HG02852 (cell line): Measurements from ENCODE around the gene SLC35F6.
"Not testable (repeated sequence)": the region's sequence is repeated elsewhere in the genome, so short reads cannot be mapped to it uniquely, and the experiment has no call there.

Experiments
- ATAC-seq: cut with Tn5 transposase; IDR thresholded peaks from one replicate; pipeline ENCODE4 v1.9.1; 2021; ENCODE audit warnings: mild to moderate bottlenecking, moderate library complexity; ENCODE audit not compliant: unreplicated experiment

The SLC35F6 gene

DNA sequence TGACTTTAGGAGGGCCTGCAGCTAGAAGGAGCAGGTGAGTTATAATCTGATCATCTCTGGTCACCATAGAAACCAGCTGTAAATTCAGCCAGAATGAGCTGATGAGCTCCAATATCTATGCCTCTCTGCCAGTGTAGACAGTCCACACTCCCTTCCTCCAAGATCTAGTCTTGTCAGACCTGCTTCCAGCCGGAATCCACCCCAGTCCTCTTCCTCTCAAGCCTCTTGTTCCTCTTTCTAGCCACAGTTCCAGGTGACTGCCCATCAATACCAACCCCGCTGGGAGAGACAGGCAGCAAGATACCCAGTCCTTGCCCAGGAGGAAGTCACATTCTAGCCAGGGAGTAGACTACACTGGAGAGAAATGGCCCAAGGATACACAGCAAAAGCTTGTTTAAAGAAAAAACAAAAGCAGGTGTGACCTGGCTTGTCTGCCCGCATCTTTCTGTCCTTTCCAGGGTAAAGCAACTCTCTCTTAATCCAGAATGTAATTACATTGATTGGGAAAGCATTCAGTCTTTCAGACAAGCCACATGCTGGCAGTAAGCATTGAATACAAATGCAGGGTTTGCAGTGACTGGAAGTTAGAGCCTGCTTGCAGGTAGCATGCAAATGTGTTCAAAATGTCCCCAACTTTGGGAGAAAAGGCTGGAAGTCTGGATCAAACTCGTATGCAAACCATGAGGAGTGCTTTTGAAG is 9.0 kb upstream of the SLC35F6 start:
- no peak for ATAC-seq

DNA sequence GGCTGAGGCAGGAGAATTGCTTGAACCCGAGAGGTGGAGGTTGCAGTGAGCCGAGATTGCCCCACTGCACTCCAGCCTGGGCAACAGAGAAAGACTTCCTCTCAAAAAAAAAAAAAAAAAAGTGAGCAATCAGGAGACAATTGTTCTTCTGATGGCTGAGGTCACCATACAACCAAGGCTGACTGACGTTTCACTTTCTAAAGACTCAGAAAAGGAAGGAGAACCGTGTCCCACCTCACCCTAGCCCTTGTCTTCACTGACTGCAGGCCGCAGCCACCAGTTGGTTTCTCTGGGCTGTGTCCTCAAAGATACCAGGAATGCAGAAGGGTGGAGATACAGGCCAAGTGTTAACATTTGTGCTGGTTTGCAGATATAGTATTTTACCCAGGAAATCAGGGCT is 7.7 kb upstream of the SLC35F6 start:
- no peak for ATAC-seq

DNA sequence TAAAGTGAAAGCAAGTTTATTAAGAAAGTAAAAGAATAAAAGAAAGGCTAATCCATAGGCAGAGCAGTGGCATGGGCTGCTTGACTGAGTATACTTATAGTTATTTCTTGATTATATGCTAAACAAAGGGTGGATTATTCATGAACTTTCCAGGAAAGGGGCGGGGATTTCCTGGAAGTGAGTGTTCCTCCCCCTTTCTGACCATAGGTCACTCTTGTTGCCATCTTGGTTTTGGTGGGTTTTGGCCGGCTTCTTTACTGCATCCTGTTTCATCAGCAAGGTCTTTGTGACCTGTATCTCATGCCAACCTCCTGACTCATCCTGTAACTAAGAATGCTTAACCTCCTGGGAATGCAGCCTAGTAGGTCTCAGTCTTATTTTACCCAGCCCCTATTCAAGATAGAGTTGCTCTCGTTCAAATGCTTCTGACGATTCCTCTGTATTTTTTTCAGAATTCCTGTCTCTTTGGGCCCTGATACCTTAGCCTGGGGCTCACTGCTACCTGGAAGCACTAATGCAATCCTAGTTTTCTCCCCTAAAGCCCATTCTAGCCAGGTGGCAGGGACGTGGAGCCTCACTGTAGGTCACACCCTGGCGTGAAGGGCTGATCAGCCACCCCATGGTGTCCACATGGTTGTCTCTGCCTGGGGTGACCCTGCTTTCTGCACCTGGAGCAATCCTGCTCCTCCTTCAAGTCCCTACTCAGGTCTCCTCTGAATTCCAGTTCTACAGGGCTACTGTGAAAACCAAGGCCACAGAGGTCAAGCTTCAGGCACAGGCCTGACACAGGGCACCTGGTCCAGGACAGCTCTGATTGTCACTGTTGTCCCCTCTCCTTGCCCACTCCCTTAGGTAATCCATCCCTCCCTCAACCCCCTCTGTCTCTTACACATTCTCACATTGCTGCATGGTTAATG is 6.0 kb upstream of the SLC35F6 start:
- no peak for ATAC-seq

DNA sequence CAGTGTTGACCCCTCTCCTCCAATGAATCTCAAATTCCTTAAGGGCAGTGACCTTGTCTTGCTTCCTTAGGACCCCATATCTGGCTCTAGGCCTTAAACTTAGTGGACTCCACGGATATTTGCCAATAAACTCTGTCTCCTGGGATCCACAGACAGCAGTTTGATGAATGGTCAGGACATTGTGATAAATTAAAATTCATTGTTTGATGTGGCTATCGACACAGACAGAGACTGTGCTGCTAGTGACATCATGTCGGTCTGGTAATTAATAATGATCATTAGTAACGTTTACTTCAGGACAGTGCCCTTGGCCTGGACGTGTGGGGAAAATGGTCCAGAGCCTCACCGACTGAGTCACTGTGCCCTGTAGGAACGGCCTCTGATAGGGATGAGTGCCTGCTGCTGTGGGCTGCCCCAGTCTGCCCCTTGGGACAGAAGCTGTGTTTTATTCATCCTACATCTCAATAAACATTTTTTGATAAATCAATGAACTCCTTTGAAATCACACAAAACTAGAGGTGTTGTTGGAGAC is 5.2 kb upstream of the SLC35F6 start:
- no peak for ATAC-seq

DNA sequence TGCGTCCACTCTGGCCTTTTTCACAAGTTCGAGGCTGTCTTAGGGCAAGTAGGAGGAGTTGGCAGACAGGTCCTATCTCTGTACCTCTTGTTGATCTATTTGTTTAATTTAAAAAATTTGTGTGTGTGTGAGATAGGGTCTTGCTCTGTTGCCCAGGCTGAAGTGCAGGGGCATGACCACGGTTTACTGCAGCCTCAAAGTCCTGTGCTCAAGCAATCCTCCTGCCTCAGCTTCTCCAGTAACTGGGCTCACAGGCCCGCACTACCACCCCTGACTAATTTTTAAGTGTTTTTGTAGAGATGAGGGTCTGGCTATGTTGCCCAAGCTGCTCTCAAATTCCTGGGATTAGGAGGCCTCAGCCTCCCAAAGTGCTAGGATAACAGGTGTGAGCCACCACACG is 4.2 kb upstream of the SLC35F6 start:
- ATAC-seq = no peak

DNA sequence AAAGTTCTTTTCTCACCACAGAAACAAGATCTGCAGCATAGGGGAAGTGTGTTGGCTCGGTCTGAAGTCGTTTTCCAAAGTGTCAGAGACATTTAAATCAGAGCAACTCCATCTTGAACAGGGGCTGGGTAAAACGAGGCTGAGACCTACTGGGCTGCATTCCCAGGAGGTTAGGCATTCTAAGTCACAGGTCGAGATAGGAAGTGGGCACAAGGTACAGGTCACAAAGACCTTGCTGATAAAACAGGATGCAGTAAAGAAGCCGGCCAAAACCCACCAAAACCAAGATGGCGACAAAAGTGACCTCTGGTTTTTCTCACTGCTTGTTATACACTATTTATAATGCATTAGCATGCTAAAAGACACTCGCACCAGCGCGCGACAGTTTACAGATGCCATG is 3.1 kb upstream of the SLC35F6 start:
- not testable (repeated sequence) for ATAC-seq

DNA sequence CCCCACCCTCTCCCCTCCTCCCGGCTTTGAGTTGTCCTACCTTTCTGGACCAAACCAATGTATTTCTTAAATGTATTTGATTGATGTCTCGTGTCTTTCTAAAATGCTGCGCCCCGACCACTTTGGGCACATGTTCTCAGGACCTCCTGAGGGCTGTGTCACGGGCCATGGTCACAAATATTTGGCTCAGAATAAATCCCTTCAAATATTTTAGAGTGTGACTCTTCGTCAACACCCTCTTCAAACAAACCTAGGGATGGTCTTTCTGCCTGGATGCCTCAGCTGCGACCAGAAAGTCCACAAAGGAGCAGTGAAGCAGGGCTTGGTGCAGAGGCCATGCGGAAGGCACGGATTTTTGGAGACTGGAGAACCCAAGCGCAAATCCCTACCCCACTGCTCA is 1.1 kb upstream of the SLC35F6 start:
- ATAC-seq = no peak

DNA sequence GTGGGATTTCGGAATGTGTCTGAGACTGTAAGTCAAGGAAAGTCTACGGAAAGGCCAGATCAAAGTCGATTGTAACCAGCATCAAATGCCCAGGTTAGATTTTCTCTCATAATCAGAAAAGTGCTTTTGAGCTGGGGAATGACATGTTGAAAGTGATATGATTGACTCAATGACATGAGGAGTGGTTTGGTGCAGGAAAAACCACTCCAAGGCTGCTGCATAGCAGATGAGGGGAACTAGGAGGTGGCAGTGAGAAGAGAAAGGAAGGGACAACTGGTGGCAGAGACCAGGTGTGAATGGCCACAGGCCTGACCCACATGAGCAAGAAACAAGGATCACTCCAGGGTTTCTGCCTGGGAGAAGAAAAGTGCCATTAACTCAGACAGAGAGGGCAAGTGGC is 822 bp downstream of the SLC35F6 start:
- ATAC-seq = no peak

DNA sequence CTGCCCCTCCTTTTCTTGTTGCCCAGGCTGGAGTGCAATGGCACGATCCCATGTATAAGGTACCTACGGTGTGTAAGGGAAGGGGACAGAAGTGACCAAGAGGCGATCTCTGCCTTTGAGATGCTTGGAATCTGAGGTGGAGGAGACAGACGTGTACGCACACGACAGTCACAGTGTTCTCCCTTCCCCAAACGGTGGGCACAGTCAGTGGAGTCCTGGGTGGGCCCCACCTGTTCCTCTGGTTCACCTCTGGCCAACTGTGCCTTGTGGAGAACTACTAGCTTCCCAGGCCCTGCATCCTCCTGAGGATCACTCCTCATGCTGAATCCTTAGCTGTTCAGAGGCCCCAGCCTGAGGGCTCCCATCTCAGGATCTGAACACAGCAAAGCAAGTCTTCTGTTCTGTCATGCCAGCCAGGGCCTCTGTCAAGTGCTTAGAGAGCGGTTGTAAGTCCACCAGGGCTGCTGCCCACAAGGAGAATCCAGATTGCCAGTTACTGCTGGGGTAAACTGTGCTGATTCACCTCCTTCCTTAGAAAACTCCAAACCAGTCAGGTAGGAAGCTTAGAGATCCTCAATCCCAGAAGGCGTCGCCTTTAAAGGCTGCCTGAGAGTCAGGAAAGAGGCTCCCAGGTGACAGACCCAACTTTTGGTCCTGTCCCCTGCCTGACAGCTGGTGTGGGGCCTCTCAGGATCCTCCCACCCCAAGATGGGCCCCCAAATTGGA is 1.6 kb downstream of the SLC35F6 start:
- ATAC-seq = no peak

DNA sequence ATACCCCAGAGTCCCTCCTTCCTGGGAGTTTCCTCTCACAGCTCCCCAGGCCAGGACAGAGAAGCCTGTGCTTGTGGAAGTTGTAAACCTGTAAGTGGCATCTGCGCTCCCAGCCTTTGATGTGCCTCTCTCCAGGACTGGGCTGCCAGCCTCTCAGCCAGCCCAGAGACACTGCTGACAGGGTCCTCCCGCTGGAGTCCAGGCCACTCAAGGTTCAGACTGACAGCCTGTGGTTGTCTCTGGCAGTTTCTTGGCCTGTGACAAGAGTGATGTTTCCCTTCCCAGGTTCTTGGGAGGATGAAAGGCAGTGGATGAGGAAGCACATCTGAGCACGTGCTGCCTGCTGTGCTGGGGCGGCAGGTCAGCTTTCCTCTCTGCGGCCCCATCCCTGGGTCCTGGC is 3.0 kb downstream of the SLC35F6 start:
- no peak for ATAC-seq

DNA sequence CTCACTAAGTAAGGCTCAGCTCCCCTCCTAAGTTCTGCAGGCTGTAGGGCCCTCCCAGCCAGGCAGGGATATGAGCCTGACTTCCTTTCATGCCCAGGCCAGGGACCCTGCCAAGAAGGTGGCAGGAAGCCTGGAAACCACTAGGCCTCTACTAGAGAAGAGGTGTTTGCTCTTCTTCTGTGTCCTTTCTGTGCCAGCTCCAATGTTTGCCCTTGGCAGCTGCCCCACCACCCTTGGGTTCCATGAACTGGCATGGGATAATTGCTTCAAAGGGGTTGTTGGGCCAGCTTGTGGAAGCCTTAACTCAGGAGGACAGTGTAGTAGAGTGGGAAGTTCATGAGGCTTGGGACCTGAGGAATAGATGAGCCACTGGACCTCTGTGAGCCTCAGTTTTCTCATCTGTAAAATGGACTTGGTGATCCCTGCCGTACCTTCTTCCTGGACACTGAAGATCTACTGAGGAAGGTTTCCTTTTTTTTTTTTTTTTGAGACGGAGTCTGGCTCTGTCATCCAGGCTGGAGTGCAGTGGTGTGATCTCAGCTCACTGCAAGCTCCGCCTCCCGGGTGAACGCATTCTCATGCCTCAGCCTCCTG is 3.9 kb downstream of the SLC35F6 start:
- ATAC-seq = no peak

DNA sequence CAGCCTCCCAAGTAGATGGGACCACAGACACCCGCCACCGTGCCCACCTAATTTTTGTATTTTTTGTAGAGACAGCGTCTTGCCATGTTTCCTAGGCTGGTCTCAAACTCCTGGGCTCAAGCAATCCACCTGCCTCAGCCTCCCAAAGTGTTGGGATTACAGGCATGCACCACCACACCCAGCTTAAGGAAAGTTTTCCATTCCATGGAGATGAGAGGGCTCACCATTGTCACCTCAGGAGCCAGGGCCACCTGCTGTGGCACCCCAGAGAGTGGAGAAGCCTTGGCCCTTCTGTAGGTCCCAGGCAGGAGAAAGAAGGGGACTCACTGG is 4.6 kb downstream of the SLC35F6 start:
- ATAC-seq = no peak

DNA sequence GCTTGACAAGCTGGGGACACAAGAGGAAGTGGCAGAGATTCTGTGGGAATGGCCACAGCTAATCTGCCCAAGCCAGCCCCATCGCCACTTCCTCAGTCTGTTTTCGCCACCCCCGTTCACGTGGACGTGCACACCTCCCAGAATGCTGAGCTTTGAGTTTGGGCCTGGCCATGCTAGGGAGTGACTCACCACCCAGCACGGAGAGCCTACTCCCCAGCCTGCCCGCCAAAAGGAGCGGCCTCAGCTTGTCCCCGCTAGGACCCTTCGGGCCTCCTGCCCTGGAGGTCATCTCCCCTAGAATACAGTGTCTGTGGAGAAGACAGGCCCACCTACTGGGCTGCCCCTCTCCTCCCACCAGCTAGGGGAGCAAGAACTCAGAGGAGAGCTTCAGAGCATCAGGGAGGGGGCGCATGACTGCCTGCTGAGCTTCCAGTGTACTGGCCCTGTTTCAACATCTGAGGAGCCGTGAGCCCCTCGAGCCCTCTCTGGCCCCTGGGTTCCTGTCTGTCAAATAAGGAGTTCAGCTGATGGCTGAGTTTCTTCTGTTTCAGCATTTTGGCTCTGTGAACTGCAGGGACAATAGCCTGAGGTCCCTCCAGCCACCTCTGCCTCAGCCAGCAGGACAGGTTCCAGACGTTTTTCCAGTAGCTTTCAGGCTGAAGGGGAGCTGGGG is 5.1 kb downstream of the SLC35F6 start:
- no peak for ATAC-seq

DNA sequence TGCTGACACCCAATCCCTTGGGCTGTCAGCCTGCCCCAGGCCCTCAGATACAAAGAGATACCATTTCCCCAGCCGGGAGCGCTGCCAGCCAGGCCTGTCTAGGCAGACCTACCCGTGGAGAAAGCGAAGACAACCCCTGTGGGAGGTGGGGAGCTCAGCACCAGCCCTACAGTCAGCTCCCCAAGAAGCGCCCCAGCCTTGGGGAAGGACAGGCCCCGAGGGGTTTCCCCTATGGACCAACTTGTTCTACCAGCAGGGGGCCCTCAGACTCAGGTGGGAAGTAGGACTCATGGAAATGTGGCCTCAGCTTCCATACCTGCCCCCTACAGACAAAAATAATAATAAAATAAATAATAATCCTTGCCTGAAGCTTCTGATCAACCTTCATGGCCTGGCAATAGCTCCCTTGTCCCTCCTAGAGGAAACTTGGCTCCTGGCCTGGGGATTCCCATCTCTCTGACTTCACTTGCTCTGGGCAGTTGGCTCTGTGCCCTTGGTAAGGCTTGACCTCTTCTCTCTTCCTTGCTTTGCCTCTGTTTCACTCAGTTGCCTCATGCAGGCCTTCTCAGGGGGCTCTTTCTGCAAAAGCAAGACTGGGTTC is 7.0 kb downstream of the SLC35F6 start:
- no peak for ATAC-seq

DNA sequence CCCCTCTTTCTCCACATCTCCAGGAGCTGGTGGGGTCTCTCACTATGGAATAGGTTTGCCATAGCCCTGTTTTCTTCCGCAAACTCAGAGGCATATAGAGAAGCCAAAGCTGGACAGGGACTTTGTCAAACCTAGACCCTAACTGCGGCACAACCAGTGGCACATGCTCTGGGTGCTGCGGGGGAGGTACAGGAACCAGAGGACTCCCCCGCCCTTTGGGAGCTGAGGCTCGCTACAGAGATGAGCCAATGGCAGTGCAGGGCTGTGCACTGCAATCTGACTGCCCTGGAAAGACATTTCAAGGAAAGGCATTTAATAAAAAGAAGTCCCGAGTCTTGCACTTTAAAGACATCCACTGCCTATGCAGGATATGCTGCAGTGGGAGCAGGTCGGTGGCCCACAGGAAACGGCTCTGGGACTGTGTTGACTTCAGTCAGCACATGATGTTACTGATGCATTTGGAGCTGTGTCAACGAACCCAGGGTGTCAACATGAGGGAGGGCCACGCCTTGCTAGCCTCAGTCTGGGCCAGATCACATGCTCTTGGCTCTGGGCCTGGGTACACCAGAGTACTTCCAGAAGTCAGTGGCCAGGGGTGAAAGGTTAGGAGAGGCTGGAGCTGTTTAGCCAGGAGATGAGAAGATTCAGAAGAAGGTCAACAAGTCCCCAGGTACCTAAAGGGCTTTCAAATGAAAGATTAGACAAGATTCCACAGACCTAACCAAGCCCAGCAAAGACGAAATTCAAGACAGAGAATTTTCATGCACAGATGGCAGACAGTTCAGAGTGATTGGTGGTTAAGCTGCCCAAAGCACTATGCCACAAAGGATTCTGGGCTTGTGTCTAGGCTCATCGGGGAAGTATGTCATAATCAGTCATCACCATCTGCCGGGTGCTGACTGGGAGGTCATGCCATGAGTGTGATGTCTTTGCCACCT is 8.2 kb downstream of the SLC35F6 start:
- no peak for ATAC-seq

DNA sequence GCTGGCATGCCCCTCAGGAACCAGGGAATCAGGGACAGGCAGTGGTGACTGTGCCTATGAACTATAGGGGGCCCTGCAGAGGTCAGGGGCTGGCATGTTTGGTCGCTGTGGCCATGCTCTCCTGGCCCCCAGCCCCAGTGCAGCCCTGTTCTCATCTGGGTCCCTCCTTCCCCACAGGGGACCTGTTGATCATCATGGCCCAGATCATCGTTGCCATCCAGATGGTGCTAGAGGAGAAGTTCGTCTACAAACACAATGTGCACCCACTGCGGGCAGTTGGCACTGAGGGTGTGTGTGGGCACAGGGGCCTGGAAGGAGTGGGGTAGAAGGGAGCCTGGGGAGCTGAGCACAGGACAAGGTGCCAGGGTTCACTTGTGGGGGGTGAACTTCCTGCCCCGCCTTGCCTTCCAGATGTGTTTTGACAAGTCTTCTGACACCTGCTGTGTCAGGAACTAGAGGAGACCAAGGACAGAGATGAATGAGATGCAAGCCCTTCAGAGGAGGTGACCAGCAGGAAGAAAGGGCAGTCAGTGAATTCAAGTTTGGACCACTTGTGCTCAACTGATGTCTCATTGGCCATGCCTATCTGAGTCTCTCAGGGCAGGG is 12.2 kb downstream of the SLC35F6 start:
- no peak for ATAC-seq

DNA sequence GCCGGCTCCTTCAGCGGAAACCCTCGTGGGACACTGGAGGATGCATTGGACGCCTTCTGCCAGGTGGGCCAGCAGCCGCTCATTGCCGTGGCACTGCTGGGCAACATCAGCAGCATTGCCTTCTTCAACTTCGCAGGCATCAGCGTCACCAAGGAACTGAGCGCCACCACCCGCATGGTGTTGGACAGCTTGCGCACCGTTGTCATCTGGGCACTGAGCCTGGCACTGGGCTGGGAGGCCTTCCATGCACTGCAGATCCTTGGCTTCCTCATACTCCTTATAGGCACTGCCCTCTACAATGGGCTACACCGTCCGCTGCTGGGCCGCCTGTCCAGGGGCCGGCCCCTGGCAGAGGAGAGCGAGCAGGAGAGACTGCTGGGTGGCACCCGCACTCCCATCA is 14.0 kb downstream of the SLC35F6 start:
- ATAC-seq = no peak

DNA sequence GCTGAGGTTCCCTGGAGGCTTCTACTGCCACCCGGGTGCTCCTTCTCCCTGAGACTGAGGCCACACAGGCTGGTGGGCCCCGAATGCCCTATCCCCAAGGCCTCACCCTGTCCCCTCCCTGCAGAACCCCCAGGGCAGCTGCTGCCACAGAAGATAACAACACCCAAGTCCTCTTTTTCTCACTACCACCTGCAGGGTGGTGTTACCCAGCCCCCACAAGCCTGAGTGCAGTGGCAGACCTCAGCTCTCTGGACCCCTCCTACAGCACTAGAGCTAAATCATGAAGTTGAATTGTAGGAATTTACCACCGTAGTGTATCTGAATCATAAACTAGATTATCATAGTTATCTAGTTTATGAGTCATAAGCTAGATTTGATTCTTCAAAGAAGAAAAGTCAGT is 14.4 kb downstream of the SLC35F6 start:
- no peak for ATAC-seq
